ENCODE measurements around the gene TRABD2A. TPM values are rescaled to one million over a fixed set of nuclear protein-coding genes. Genes with fewer than 3 reads are reported as not detected.

TRABD2A gene
- total RNA-seq, 1 donor from 2014 or later: 6.3 TPM

DNA sequence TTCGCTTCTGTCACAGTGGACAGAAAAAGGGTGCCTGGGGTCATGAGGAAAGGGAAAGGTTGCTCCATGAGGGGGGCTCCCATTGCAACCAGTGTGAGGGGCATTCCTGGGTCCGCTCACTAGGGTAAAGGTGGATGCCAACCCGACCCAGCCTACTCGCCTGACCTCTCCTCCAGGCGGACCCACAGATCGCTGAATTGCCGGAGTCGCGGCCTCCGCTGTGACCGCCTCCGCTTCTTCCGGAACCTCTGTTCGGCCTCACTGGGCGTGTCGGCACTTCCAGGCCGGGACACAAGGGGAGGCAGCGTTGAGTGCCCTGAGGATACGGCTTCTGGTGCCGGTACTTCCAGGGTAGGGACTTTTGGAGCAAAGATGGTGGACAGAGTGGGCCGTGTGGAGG lies 57.1 kb downstream of the TRABD2A start:
- peak; percentile 68 for DNase-seq (ENCODE audit: low spot score)

DNA sequence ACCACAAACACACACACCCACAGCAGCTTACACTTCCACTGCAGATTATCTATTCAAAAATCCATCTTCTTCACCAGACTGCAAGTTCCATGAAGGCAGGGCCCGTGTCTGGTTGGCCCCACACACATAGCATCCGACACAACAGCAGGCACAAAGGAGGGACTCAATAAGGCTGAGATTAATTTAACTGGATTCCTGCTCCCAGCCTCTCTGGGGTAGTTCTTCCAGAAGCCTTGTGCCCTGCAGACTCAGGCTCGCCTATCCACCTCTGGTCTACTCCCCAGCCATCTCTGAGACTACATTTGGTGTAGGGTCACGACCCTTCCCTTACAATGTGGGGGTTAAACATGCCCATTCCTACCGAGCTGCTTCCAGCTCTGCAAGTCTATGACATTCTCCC lies 57.7 kb downstream of the TRABD2A start:
- peak; percentile 30 for DNase-seq (ENCODE audit: low spot score)

GRCh38 chr2:84821806-84822205 lies 59.1 kb downstream of the TRABD2A start:
- no peak for DNase-seq (ENCODE audit: low spot score)

- DNase-seq (ENCODE audit: low spot score): no peak
Measured at GRCh38 chr2:84817239-84817655, 63.6 kb downstream of the TRABD2A start.

- no peak for DNase-seq (ENCODE audit: low spot score)
Measured at GRCh38 chr2:84816426-84817026, 64.4 kb downstream of the TRABD2A start.

- no peak for DNase-seq (ENCODE audit: low spot score)
Measured at GRCh38 chr2:84815146-84815545, 65.7 kb downstream of the TRABD2A start.

DNA sequence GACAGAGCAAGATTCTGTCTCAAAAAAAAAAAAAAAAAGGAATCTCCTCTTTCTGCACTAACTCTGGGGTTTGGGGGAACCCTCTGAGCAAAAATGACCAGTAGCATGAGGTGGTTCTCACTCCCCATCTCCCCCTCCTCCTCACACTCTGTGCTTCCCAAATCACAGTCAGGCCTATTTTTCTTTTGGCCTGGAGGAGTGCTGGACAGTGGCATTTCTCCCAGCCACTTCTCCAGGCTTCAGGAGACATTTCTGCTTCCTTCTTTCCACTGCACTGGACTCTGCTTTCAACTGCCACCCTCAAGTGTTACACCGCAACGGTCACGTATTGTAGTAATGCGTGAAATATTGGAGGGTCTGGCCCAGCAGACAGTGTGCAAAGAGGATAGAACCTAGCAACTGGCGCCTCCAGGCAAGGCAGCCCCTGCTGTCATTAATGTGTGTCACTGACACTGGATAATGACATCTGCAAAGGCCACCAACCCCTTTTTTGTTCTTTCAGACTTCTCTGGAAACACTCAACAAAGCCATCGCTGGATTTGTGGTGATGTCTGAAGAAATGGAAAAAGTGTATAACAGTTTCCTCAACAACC lies 68.9 kb downstream of the TRABD2A start:
- DNase-seq (ENCODE audit: low spot score): no peak

DNA sequence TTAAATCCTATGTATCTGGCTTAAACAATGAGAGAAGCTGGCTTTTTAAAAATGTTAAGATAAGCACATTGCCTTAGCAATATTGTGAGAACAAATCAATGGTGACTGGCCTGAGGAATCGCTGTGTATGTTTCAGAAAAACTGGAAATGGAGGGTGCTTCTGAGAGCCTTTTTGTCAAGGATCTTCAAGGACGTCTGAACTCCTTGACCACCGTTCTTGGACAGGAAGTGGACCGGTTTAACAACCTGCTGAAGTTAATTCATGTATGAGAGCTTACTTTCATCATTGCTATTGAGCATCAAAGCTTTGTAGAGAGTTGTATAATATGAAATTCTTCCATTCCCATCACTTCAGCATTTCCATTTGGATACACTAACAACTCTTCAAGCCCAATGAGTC lies 72.6 kb downstream of the TRABD2A start:
- no peak for DNase-seq (ENCODE audit: low spot score)

DNA sequence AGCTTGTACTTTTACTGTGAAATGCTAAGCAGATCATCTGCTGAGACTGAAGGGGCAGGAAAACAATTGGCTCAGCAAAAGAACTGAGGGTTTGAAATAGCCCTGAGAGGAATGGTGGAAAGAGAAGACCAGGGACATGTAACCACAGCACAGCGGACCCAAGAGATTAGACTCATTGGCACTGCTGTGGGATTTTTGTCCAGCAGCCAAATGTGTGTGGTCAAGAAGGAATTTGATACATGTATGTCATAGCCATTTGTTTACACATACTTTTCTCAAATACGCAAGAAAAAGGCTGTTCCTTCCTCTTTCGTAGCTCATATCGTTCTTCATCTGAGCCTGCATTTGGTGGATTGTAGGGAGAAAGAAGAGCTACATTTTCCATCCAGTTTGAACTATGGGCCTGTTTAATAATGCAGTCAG lies 73.8 kb downstream of the TRABD2A start:
- no peak for DNase-seq (ENCODE audit: low spot score)

DNA sequence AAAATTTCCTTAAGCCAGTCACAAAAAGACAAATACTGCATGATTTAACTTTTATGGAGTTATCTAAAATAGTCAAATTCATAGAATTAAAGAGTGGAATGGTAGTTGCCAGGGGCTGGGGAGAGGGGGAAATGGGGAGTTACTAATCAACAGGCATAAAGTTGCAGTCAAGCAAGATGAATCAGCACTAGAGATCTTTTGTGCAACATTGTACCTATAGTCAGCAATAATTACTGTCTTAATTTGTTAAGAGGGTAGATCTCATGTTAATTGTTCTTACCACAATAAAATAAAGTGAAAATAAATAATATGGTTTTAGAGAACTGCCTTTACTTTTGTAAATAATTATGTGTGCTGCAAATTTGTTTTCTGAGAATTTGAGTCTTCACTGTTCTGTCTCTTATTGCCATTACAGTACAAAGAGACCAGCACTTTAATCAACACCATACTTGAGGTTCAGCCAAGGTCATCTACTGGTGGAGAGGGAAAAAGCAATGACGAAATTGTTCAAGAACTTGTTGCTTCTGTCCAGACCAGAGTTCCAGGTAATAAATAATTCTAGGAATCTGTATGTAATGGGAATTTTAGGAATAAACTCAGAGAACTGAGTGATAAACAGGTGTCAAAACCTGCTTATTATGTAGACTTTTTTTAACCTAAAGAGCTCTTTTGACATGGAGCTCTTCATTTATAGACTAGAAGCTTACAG lies 75.5 kb downstream of the TRABD2A start:
- no peak for DNase-seq (ENCODE audit: low spot score)

DNA sequence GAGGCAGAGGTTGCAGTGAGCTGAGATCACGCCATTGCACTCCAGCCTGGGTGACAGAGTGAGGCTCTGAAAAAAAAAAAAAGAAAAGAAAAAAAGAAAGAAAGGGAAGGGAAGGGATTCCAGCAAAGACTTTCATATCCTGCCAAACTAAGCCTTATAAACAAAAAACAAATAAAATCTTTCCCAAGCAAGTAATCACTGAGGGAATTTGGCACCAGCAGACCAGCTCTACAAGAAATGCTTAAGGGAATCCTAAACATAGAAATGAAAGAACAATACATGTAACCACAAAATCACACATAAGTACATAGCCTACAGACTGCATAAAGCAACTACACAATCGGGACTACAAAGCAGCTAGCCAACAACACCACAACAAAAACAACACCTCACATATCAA lies 79.1 kb downstream of the TRABD2A start:
- no peak for DNase-seq (ENCODE audit: low spot score)

- DNase-seq (ENCODE audit: low spot score): no peak
Measured at GRCh38 chr2:84800194-84800805, 80.6 kb downstream of the TRABD2A start.

DNA sequence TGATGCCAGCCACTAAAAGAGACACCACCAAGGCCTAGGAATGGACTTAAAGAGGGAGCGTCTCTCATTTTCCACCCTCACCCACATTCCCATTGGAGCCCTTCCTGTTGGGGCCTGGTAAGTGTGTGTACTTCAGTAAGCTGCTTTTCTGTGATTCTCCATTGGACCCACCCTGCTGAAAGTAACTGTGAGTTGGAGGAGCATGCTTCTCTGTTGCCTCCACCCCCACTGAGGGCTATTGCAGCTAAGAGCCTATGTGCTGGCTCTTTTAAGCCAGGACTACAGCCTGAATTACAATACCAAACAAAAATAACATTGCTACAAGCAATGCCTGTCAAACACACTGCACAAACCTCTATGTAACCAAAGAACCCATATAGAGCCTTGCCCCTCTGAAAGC lies 81.1 kb downstream of the TRABD2A start:
- no peak for DNase-seq (ENCODE audit: low spot score)

DNA sequence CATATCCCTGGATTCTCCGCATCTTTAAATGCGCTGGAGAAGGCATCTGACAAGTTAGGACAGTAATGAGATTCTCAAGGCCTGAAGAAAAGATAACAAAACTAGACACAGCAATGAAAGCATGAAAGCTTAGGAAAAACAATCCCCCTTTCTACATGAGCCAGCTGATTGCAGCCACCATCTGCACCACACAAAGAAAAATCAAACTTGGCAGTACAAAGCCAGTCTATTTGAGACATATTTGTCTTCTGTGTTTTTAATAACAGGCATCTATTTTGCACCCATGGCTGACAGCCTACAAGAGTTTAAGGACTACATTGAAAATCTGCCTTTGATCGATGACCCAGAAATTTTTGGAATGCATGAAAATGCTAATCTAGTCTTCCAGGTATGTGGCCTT lies 83.6 kb downstream of the TRABD2A start:
- no peak for DNase-seq (ENCODE audit: low spot score)

GRCh38 chr2:84796798-84797197 lies 84.1 kb downstream of the TRABD2A start:
- no peak for DNase-seq (ENCODE audit: low spot score)

GRCh38 chr2:84793641-84794040 lies 87.2 kb downstream of the TRABD2A start:
- no peak for DNase-seq (ENCODE audit: low spot score)

DNA sequence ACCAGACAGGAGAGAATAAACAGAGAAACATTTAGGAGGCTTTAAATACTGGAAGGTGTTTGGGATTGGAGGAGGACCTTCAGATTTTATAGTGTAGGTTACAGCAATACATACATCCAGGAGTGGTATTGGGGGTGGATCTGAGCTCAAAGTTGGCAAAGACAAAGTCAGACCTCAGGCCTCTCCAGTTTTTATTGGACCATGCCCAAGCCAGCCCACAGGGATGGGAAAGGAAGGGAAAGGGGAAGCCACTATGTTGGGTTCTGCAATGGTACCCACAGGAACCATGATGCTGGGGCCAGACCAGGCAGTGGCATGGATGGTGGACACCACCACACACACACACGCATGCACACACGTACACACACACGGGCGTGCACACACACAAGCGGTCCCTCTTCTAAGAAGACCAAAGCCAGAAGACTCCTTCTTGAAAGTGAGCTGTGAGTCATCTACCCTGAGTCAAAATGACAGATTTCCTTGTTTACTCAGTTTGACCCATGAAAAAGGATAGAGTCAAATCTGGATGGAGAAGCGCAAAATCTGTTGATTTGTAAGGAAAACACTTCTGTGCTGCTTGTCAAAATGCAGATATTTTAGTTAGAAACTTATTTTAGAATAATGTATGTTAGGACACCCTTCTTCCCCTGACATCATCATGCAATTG lies 87.9 kb downstream of the TRABD2A start:
- no peak for DNase-seq (ENCODE audit: low spot score)

DNA sequence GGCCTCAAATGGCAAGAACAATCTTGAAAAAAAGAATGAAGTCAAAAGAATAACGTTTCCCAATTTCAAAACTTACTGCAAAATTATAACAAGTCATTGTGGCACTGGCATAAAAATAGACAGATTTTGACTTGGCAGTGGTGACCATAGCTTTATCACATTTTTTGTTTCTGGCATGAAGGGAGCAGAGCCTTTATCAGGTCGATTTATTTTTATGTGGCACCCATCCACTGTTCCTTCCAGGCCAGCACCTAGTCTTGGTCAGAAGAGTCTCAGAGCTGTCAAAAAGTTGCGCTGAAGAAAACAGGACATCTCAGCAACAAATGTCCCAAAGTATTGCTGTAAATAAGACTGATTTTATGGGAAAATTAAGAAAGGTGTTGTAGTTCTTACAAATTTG lies 92.4 kb downstream of the TRABD2A start:
- no peak for DNase-seq (ENCODE audit: low spot score)

GRCh38 chr2:84788027-84788426 lies 92.9 kb downstream of the TRABD2A start:
- DNase-seq (ENCODE audit: low spot score): no peak

GRCh38 chr2:84786601-84787000 lies 94.3 kb downstream of the TRABD2A start:
- DNase-seq (ENCODE audit: low spot score): no peak

DNA sequence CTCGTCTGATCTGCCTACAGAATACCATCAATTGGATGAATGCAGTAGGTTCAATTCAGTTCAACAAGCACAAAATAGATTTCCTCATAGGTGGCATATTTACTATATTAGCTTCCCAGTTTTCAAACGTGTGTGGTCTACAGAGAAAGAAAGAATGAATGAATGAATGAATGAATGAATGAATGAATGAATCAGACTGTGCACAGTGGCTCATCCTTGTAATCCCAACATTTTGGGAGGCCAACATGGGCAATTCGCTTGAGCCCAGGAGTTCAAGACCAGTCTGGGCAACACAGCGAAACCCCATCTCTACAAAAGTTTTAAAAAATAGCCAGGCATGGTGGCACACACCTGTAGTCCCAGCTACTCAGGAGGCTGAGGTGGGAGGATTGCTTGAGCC lies 94.9 kb downstream of the TRABD2A start:
- DNase-seq (ENCODE audit: low spot score): no peak
